ENCODE results near the gene NUP58. TPM values are rescaled to one million over a fixed set of nuclear protein-coding genes. Genes with fewer than 3 reads are reported as not detected.

Gene NUP58
- total and polyA plus RNA-seq, 2 experiments from 2014 or later, result 27.6 to 91.8 TPM

- DNase-seq (ENCODE audit: low spot score), result no peak
- Histone ChIP-seq H3K27me3 (ENCODE audit: insufficient read depth) (no peaks in the 10 kb centered on the region), H3F3A (replicated peaks; ENCODE audit: low read depth) (no peaks in the 10 kb centered on the region), H3K4me2 (no peak overlapping the region), H3K36me3 (ENCODE audit: insufficient read depth) (peaks cover 57% of the 10 kb centered on the region), H3K27ac (ENCODE audit: low read depth) (no peak overlapping the region), H3K4me3 (no peak overlapping the region), H3K79me2 (replicated peaks; ENCODE audit: insufficient read depth) (no peaks in the 10 kb centered on the region), H4K20me1 (replicated peaks; ENCODE audit: insufficient read depth) (no peaks in the 10 kb centered on the region; the same call in 1 of the 2 replicates), H2AFZ (no peak overlapping the region), H3K4me1 (ENCODE audit: insufficient read depth) (no peaks in the 10 kb centered on the region), H3K9me2 (ENCODE audit: insufficient read depth) (no peaks in the 10 kb centered on the region)
- Mint-ChIP-seq H3K4me1 (no peaks in the 10 kb centered on the region), H3K9me3 (no peaks in the 10 kb centered on the region), H3K4me3 (no peak overlapping the region), H3K36me3 (ENCODE audit: low read depth) (peaks cover 48% of the 10 kb centered on the region), H3K27me3 (ENCODE audit: insufficient read depth, low read depth, poor library complexity) (no peaks in the 10 kb centered on the region), H3K27ac (no peak overlapping the region)
- ATAC-seq, result no peak
- TF ChIP-seq JUNB (IDR thresholded peaks at IDR 0.05; ENCODE audit: unreplicated experiment), result no peak
- TF ChIP-seq ZNF331 (CRISPR knock-in tag; IDR thresholded peaks at IDR 0.05; ENCODE audit: low read depth), result no peak
- no peak for TF ChIP-seq ZNF114 (CRISPR knock-in tag; IDR thresholded peaks at IDR 0.05)
- TF ChIP-seq EZH2phosphoT487 (IDR thresholded peaks at IDR 0.05; ENCODE audit: unreplicated experiment), result no peak
- no peak for TF ChIP-seq NANOG (IDR thresholded peaks at IDR 0.05; ENCODE audit: borderline replicate concordance)
- TF ChIP-seq EZH2 (IDR thresholded peaks at IDR 0.05; ENCODE audit: low read depth, unreplicated experiment), result no peak
- TF ChIP-seq ZNF462 (CRISPR knock-in tag; IDR thresholded peaks at IDR 0.05), result no peak
- TF ChIP-seq, protein P1, sequence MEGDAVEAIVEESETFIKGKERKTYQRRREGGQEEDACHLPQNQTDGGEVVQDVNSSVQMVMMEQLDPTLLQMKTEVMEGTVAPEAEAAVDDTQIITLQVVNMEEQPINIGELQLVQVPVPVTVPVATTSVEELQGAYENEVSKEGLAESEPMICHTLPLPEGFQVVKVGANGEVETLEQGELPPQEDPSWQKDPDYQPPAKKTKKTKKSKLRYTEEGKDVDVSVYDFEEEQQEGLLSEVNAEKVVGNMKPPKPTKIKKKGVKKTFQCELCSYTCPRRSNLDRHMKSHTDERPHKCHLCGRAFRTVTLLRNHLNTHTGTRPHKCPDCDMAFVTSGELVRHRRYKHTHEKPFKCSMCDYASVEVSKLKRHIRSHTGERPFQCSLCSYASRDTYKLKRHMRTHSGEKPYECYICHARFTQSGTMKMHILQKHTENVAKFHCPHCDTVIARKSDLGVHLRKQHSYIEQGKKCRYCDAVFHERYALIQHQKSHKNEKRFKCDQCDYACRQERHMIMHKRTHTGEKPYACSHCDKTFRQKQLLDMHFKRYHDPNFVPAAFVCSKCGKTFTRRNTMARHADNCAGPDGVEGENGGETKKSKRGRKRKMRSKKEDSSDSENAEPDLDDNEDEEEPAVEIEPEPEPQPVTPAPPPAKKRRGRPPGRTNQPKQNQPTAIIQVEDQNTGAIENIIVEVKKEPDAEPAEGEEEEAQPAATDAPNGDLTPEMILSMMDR (conservative IDR thresholded peaks at IDR 0.05; ENCODE audit: low read depth in 2 of 2), result no peak
- no peak for TF ChIP-seq REST (IDR thresholded peaks at IDR 0.05; ENCODE audit: unreplicated experiment)
- TF ChIP-seq POLR2AphosphoS5 (IDR thresholded peaks at IDR 0.05; ENCODE audit: low read depth), result no peak
These were observed 22.7 kb downstream of the NUP58 start for GRCh38 chr13:25324100-25324499.

Measured in GM23338 (cell line).